K562 (cell line): Measurements from ENCODE around the gene RDH5.

Experiments
- CTCF ChIP-seq, 3 experiments: IDR thresholded peaks in 2 of 3; conservative IDR thresholded peaks in 1 of 3; 2 replicates each; pipeline ENCODE4 v1.5.1; 2011 to 2012; ENCODE audit warnings: low read length in 3 of 3, mild to moderate bottlenecking in 3 of 3, control low read depth in 2 of 3, improper control_type of control experiment in 1 of 3, inconsistent platforms in 1 of 3, low read depth in 1 of 3, mixed read lengths in 1 of 3, moderate library complexity in 1 of 3; ENCODE audit not compliant: insufficient read depth in 2 of 3
- E4F1 ChIP-seq: fragments of 250-450 bp; sonication (Bioruptor Pico); IDR thresholded peaks from 2 replicates; pipeline ENCODE4 v1.5.0; 2021; ENCODE audit warnings: mild to moderate bottlenecking, borderline replicate concordance
- NFATC3 ChIP-seq: fragments of 450-650 bp; IDR thresholded peaks from 2 replicates; pipeline ENCODE4 v1.6.1; 2017; ENCODE audit warnings: mild to moderate bottlenecking
- NFIC ChIP-seq: fragments of 450-650 bp; IDR thresholded peaks from 2 replicates; pipeline ENCODE4 v1.6.1; 2017; ENCODE audit warnings: mild to moderate bottlenecking, inconsistent platforms
- RHOXF2B ChIP-seq: fragments of 250-450 bp; sonication (Bioruptor Pico); conservative IDR thresholded peaks from 2 replicates; pipeline ENCODE4 v1.5.1; 2021
- STAT6 ChIP-seq: sonication (generic); formaldehyde crosslinking; IDR thresholded peaks from 2 replicates; pipeline ENCODE4 v1.8.1; 2023; ENCODE audit warnings: mild to moderate bottlenecking, missing genetic modification reagents
- TAF1 ChIP-seq: IDR thresholded peaks from 2 replicates; pipeline ENCODE4 v1.6.1; 2011; ENCODE audit warnings: mild to moderate bottlenecking, low read length, moderate library complexity; ENCODE audit not compliant: insufficient read depth, control insufficient read depth, severe bottlenecking; ENCODE audit errors: extremely low read depth
- TAF7 ChIP-seq: fragments of 450-650 bp; IDR thresholded peaks from 2 replicates; pipeline ENCODE4 v1.6.1; 2016; ENCODE audit warnings: missing genetic modification characterization, missing compliant biosample characterization
- TF ChIP-seq, protein P1 (sequence below): fragments of 450-650 bp; IDR thresholded peaks from 2 replicates; pipeline ENCODE4 v1.6.1; 2018; ENCODE audit warnings: mild to moderate bottlenecking, low read depth; ENCODE audit not compliant: partially characterized antibody
- TF ChIP-seq, protein P2 (sequence below): sonication (generic); formaldehyde crosslinking; IDR thresholded peaks from 2 replicates; pipeline ENCODE4 v1.5.0; 2020; ENCODE audit warnings: missing genetic modification reagents

DNA sequence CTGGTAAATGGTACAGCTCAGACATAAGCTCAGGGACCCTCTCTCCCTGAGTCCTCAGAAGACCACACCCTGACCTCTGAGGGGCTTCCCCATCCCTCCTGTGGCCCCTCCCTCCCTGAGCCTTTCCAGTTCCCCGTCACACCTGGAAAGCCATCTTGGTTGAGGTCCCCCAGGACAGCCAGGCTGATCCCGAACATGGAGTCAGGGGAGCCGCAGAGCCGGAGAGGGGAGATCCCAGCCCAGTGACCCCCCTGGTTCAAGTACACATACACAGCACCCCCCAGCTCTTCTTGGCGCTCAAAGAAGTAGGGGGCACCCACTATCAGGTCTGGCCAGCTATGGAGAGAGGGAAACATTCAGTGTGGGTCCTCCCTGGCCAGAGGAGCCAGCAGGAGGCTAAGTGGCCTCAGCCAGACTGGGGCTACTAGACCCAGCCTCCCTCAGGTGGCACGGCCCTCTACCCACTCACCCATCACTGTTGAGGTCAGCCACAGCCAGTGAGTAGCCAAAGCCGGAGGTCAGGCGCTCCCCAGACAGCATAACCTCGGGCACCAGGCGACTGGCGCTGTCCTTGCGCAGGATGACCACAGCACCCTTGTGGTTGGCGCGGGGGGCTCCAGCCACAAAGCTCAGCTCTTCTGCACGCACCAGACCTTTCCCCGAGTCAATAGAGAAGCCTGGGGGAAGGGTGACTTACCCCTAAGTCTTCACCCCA lies 21.8 kb upstream of the RDH5 start:
- TF ChIP-seq RHOXF2B = no peak
- no peak for TF ChIP-seq CTCF (IDR thresholded peaks at IDR 0.05 in 2 of 3, conservative IDR thresholded peaks at IDR 0.05 in 1 of 3; ENCODE audit: insufficient read depth in 2 of 3, low read depth in 1 of 3, low read length in 3 of 3)
- TF ChIP-seq, protein P1, sequence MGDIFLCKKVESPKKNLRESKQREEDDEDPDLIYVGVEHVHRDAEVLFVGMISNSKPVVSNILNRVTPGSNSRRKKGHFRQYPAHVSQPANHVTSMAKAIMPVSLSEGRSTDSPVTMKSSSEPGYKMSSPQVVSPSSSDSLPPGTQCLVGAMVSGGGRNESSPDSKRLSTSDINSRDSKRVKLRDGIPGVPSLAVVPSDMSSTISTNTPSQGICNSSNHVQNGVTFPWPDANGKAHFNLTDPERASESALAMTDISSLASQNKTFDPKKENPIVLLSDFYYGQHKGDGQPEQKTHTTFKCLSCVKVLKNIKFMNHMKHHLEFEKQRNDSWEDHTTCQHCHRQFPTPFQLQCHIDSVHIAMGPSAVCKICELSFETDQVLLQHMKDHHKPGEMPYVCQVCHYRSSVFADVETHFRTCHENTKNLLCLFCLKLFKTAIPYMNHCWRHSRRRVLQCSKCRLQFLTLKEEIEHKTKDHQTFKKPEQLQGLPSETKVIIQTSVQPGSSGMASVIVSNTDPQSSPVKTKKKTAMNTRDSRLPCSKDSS = no peak
- TF ChIP-seq NFIC = no peak
- TF ChIP-seq, protein P2, sequence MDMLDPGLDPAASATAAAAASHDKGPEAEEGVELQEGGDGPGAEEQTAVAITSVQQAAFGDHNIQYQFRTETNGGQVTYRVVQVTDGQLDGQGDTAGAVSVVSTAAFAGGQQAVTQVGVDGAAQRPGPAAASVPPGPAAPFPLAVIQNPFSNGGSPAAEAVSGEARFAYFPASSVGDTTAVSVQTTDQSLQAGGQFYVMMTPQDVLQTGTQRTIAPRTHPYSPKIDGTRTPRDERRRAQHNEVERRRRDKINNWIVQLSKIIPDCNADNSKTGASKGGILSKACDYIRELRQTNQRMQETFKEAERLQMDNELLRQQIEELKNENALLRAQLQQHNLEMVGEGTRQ (CRISPR knock-in tag) = no peak
- TF ChIP-seq NFATC3 = no peak
- TF ChIP-seq TAF1 = no peak
- TF ChIP-seq E4F1 (CRISPR knock-in tag) = no peak
- no peak for TF ChIP-seq TAF7
- no peak for TF ChIP-seq STAT6 (CRISPR knock-in tag)
